AG09319 (cell line): ENCODE data around the gene FER.
"Not testable (repeated sequence)": the region's sequence is repeated elsewhere in the genome, so short reads cannot be mapped to it uniquely, and the experiment has no call there.

Experiments
- DNase-seq: peaks from one replicate; pipeline ENCODE4 v3.0.0-alpha.2; 2010; ENCODE audit warnings: low read depth; ENCODE audit errors: extremely low read depth
- CTCF ChIP-seq: IDR thresholded peaks from 2 replicates; pipeline ENCODE4 v1.5.1; 2011; ENCODE audit warnings: low read depth, mild to moderate bottlenecking, inconsistent platforms, low read length, moderate library complexity

Gene FER

GRCh38 chr5:108997720-108998119 lies 250.0 kb downstream of the FER start:
- TF ChIP-seq CTCF: no peak
- no peak for DNase-seq

- DNase-seq: no peak
Observed at GRCh38 chr5:108998216-108998615, 250.5 kb downstream of the FER start.

GRCh38 chr5:109003928-109004327 lies 256.2 kb downstream of the FER start:
- no peak for DNase-seq
- TF ChIP-seq CTCF: no peak

More at GRCh38 chr5:108998216-108998615, 250.5 kb downstream of the FER start:
- no peak for TF ChIP-seq CTCF

- DNase-seq: no peak
- TF ChIP-seq CTCF: no peak
Observed at GRCh38 chr5:109005297-109006009, 257.8 kb downstream of the FER start.

GRCh38 chr5:109006129-109006528 lies 258.4 kb downstream of the FER start:
- TF ChIP-seq CTCF: no peak

GRCh38 chr5:109016300-109016699 lies 268.6 kb downstream of the FER start:
- DNase-seq: no peak
- TF ChIP-seq CTCF: no peak

More at GRCh38 chr5:109006129-109006528, 258.4 kb downstream of the FER start:
- no peak for DNase-seq

- TF ChIP-seq CTCF: no peak
- DNase-seq: no peak
Observed at GRCh38 chr5:109022056-109022455, 274.4 kb downstream of the FER start.

GRCh38 chr5:109025729-109026128 lies 278.0 kb downstream of the FER start:
- DNase-seq: not testable (repeated sequence)
